Adrenal gland (tissue), 12 donors: ENCODE data around the gene NIFK. TPM values are rescaled to one million over a fixed set of nuclear protein-coding genes. Genes with fewer than 3 reads are reported as not detected.
"Not testable (repeated sequence)": the region's sequence is repeated elsewhere in the genome, so short reads cannot be mapped to it uniquely, and the experiment has no call there.

Experiments
- DNase-seq, 7 donors: peaks; one replicate each; pipeline ENCODE4 v3.0.0-alpha.2; 2019 to 2020
- H3K27ac ChIP-seq, 5 donors: fragments of 200-600 bp; sonication (generic) in 4 of 5; 1 replicate in 3 of 5; 2 replicates in 2 of 5; pipeline versions ENCODE4 v1.5.1 to v1.8.0; 2016 to 2020; ENCODE audit warnings: mild to moderate bottlenecking in 1 of 5
- H3K27me3 ChIP-seq: fragments of 200-600 bp; 2 replicates; pipeline ENCODE4 v1.8.0; 2021
- H3K36me3 ChIP-seq, 2 donors: fragments of 200-600 bp; replicated peaks in 1 of 2; 1 replicate in 1 of 2; 2 replicates in 1 of 2; pipeline versions ENCODE4 v1.5.1 to v1.8.0; 2018 to 2022
- H3K4me1 ChIP-seq, 2 donors: fragments of 200-600 bp; replicated peaks in 1 of 2; 1 replicate in 1 of 2; 2 replicates in 1 of 2; pipeline versions ENCODE4 v1.5.1 to v1.8.0; 2018 to 2021
- H3K4me3 ChIP-seq, 4 donors: fragments of 200-600 bp; sonication (generic) in 3 of 4; one replicate each; pipeline ENCODE4 v1.5.1; 2016 to 2018
- H3K9me3 ChIP-seq, 3 donors: fragments of 200-600 bp; sonication (generic) in 1 of 3; replicated peaks in 1 of 3; 1 replicate in 2 of 3; 2 replicates in 1 of 3; pipeline versions ENCODE4 v1.5.1 to v1.8.0; 2016 to 2021
- POLR2A ChIP-seq, 2 donors: fragments of 450-650 bp; IDR thresholded peaks; one replicate each; pipeline ENCODE4 v1.6.1; 2017; ENCODE audit warnings: antibody characterized with exemption in 2 of 2, mild to moderate bottlenecking in 2 of 2, moderate library complexity in 1 of 2
- whole genome bisulfite sequencing, 4 donors: extraction: QIAGEN DNeasy Blood & Tissue Kit in 2 of 4; methylation state at CpG; one replicate each; pipeline versions ENCODE4 v1.1.5 to v1.1.7; 2013 to 2017; 5-methylcytosine and 5-hydroxymethylcytosine counted together
- intact Hi-C, 2 donors: fragments of 100-400 bp; cut with DNase I; formaldehyde crosslinking; loops; one replicate each; pipeline versions ENCODE4 v1.14.1 to v1.15.0; 2022 to 2023
- polyA plus RNA-seq, 3 donors: library from polyadenylated mRNA; stranded (reverse); fragments of 200-250 nt in 2 of 3; fragments of 350-450 nt in 1 of 3; fragmentation: Illumina TruSeq in 1 of 3; extraction: RNeasy Lipid Tissue Mini Kit (QIAGEN cat#74804) in 1 of 3; gene quantifications; one replicate each; pipeline ENCODE4 v1.2.3, GENCODE V29; 2013 to 2014
- total RNA-seq, 9 donors: library from RNA; depleted of rRNA in 4 of 9; stranded (reverse); fragments of >200 nt in 4 of 9; fragments of 120-200 nt in 1 of 9; fragmentation: NEBNext Ultra II Directional in 1 of 9; extraction: Animal tissue kit (Norgen Biotek cat#: 25700) in 1 of 9; gene quantifications; one replicate each; pipeline versions ENCODE4 v1.1.0 to v1.2.4, GENCODE V29; 2013 to 2023
- TF ChIP-seq, protein P1 (sequence below), 6 experiments: fragments of 450-650 bp in 4 of 6; fragments of 200-600 bp in 2 of 6; sonication (generic) in 1 of 6; IDR thresholded peaks; 1 replicate in 5 of 6; 2 replicates in 1 of 6; pipeline versions ENCODE4 v1.5.1 to v1.8.0; 2016 to 2021; ENCODE audit warnings: antibody characterized with exemption in 6 of 6, mild to moderate bottlenecking in 2 of 6, moderate library complexity in 1 of 6
- donor health status: healthy with polysubstance abuse.
- donor health status: Bipolar disorder and iron deficiency.
- donor health status: DM: yes; HTN: yes; CAD: no.
- donor health status: DM: no; HTN: no; CAD: no.
- donor health status: DM: no; HTN: no; CAD: no.
- donor health status: DM: yes; HTN: yes; CAD: no.

NIFK gene
- total and polyA plus RNA-seq, 12 donors: 13.2 to 134 (median 39.9) TPM

DNA sequence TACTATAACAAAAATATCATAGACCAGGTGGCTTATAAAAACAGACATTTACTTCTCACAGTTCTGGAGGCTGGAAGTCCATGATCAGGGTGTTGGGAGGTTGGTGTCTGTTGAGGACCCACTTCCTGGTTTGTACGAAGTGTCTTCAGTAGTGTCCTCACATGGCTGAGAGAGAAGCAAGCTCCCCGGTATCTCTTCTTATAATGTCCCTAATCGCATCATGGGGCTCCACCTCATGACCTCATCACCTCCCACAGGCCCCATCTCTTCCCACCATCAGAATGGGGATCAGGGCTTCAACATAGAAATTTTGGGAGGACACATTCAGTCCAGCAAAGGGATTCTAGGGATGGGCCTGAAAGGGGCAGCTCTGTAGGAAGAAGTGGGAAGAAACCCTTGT, 4.8 kb upstream of the NIFK start:
- no peaks in the 10 kb centered on the region for H3K27me3 ChIP-seq
- H3K9me3 ChIP-seq: no peaks in the 10 kb centered on the region
- DNase-seq: no peak
- intact Hi-C loops: no loop called here
- WGBS, 4 donors: 88 to 92% (median 90%) methylated on average over 3 of the region's 3 CpGs
- H3K4me1 ChIP-seq: no peaks in the 10 kb centered on the region
- H3K4me3 ChIP-seq: no peak overlapping the region
- H3K36me3 ChIP-seq: no peaks in the 10 kb centered on the region
- no peak for TF ChIP-seq POLR2A (IDR thresholded peaks at IDR 0.05)
- TF ChIP-seq, protein P1, sequence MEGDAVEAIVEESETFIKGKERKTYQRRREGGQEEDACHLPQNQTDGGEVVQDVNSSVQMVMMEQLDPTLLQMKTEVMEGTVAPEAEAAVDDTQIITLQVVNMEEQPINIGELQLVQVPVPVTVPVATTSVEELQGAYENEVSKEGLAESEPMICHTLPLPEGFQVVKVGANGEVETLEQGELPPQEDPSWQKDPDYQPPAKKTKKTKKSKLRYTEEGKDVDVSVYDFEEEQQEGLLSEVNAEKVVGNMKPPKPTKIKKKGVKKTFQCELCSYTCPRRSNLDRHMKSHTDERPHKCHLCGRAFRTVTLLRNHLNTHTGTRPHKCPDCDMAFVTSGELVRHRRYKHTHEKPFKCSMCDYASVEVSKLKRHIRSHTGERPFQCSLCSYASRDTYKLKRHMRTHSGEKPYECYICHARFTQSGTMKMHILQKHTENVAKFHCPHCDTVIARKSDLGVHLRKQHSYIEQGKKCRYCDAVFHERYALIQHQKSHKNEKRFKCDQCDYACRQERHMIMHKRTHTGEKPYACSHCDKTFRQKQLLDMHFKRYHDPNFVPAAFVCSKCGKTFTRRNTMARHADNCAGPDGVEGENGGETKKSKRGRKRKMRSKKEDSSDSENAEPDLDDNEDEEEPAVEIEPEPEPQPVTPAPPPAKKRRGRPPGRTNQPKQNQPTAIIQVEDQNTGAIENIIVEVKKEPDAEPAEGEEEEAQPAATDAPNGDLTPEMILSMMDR (IDR thresholded peaks at IDR 0.05): no peak
- H3K27ac ChIP-seq: no peak overlapping the region

DNA sequence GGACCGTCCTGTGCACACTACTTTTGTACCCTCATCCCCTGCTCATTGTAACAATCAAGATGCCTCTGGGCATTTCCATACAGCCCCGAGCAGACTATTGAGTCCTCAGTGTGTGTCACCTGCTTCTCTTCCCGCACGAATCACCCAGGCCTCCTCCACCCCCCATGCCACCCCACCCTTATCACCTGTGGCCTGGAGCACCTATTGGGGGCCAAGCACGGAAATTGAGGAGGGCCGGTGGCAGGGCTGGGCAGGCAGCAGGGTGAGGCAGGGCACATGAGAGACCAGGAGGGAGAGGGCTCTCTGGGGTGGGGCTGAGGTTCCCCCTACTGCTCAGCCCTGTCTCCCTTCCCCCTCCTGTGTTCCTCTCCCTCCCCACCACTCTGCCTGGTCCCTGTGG, 4.3 kb upstream of the NIFK start:
- intact Hi-C loops: no loop called here
- WGBS, 4 donors: 79 to 84% (median 83%) methylated on average over 6 of the region's 6 CpGs
- DNase-seq: no peak

DNA sequence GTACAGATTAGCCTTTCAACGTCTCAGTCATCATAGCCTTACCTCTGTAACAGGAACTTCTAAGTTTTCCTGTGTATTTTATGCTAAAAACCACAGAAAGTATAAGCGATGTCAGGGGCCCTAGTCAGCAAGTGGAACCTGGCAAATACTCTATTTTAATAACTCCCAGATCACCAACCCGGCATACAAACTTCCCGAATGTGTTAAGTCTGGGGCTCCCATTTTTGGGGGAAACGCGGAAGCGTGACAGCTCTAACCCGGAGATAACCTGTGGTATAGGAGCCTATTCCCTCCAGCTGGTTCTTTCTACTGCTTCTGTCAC, 574 bp downstream of the NIFK start:
- no peak for DNase-seq
- intact Hi-C loops: no loop called here
- peak overlapping the region in 4 of 5 donors; percentile 52 to 86 (median 74) for H3K27ac ChIP-seq
- TF ChIP-seq POLR2A (IDR thresholded peaks at IDR 0.05): no peak
- TF ChIP-seq, protein P1 (IDR thresholded peaks at IDR 0.05): no peak
- H3K36me3 ChIP-seq: peaks cover 0 to 26% of the 10 kb centered on the region in 2 donors
- H3K9me3 ChIP-seq: no peaks in the 10 kb centered on the region
- H3K27me3 ChIP-seq: no peaks in the 10 kb centered on the region
- H3K4me3 ChIP-seq: peak overlapping the region; percentile 60 to 89 (median 76)
- 0 to 1% (median 0%) methylated on average over 8 of the region's 8 CpGs for WGBS, 4 donors
- peaks cover 5 to 13% of the 10 kb centered on the region in 2 donors for H3K4me1 ChIP-seq

More for the DNA sequence above, 4.3 kb upstream of the NIFK start:
- no peak for TF ChIP-seq POLR2A (IDR thresholded peaks at IDR 0.05)
- TF ChIP-seq, protein P1 (IDR thresholded peaks at IDR 0.05): no peak
- Histone ChIP-seq H3K27me3 (no peaks in the 10 kb centered on the region), H3K4me1 (no peaks in the 10 kb centered on the region), H3K27ac (no peak overlapping the region), H3K4me3 (no peak overlapping the region), H3K36me3 (no peaks in the 10 kb centered on the region), H3K9me3 (no peaks in the 10 kb centered on the region)

DNA sequence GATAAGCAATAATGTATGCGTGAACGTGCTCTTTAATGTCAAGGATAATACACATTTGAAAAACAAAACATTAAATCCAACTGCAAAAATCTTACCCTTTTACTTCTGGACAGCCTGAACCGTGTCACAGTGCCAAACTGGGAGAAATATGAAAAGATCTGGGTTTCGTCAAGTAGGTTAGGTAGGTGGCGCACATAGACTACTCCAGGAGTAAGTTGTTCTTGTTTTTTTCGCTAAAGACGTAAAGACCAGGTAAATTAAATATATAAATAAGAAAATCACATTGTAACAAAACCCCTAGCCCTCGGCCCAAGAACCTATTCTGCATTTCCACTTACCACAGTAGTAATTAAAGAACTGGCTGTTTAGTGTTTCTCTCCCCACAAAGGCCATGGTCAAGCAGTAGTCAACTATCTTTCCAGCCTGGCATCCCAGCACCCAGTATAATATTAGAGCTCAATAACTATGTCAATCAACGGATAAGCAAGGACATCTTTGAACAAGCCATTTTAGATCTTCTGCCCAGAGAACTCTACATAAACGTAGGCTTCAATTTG, 1.1 kb downstream of the NIFK start:
- intact Hi-C loops: no loop called here
- H3K27me3 ChIP-seq: no peaks in the 10 kb centered on the region
- DNase-seq: peak in 1 of 7 donors; percentile 35
- WGBS, 4 donors: 20 to 30% (median 24%) methylated on average over 10 of the region's 10 CpGs
- H3K4me3 ChIP-seq: peak overlapping the region; percentile 60 to 89 (median 76)
- no peaks in the 10 kb centered on the region for H3K9me3 ChIP-seq
- TF ChIP-seq POLR2A (IDR thresholded peaks at IDR 0.05): no peak
- TF ChIP-seq, protein P1 (IDR thresholded peaks at IDR 0.05): no peak
- peak overlapping the region in 2 of 5 donors; percentile 52 to 80 for H3K27ac ChIP-seq
- peaks cover 0 to 32% of the 10 kb centered on the region in 2 donors for H3K36me3 ChIP-seq
- peaks cover 5 to 13% of the 10 kb centered on the region in 2 donors for H3K4me1 ChIP-seq

DNA sequence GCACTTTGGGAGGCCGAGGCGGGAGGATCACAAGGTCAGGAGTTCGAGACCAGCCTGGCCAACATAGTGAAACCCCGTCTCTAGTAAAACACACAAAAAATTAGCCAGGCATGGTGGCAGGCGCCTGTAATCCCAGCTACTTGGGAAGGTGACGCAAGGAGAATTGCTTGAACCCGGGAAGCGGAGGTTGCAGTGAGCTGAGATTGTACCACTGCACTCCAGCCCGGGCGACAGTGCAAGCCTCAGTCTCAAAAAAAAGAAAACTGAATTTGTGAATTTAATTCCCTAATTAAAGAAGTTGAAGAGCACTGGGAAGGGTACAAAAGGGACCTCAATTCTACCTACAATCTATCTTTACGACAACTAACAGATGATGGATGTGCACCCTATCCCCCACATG, 2.1 kb downstream of the NIFK start:
- H3K27me3 ChIP-seq: not testable (repeated sequence)

More for the DNA sequence above, 2.1 kb downstream of the NIFK start:
- intact Hi-C loops, H3K4me3 ChIP-seq, H3K9me3 ChIP-seq, H3K27ac ChIP-seq: not testable (repeated sequence)
- peak in 1 of 7 donors; percentile 41 for DNase-seq
- WGBS, 4 donors: 91 to 95% (median 93%) methylated on average over 11 of the region's 11 CpGs
- H3K36me3 ChIP-seq: peaks cover 0 to 42% of the 10 kb centered on the region in 2 donors
- H3K4me1 ChIP-seq: peaks cover 5 to 13% of the 10 kb centered on the region in 2 donors
